ENCODE results near the gene IFITM10.

Gene IFITM10

GRCh38 chr11:1705126-1706052 lies 45.0 kb downstream of the IFITM10 start:
- ATAC-seq: no peak
- TF ChIP-seq ZNF8 (CRISPR knock-in tag; IDR thresholded peaks at IDR 0.05) (no peak), OSR1 (CRISPR knock-in tag; IDR thresholded peaks at IDR 0.05) (no peak), ESRRG (CRISPR knock-in tag; IDR thresholded peaks at IDR 0.05) (no peak), PPARA (CRISPR knock-in tag; IDR thresholded peaks at IDR 0.05; ENCODE audit: borderline replicate concordance) (no peak), CSRNP3 (CRISPR knock-in tag; IDR thresholded peaks at IDR 0.05) (no peak), ZFP3 (CRISPR knock-in tag; IDR thresholded peaks at IDR 0.05) (no peak), ZC3H10 (CRISPR knock-in tag; IDR thresholded peaks at IDR 0.05) (no peak), GLIS3 (CRISPR knock-in tag; IDR thresholded peaks at IDR 0.05) (no peak), ISL1 (CRISPR knock-in tag; IDR thresholded peaks at IDR 0.05) (no peak), TSHZ2 (CRISPR knock-in tag; IDR thresholded peaks at IDR 0.05) (no peak), POU6F1 (CRISPR knock-in tag; IDR thresholded peaks at IDR 0.05; ENCODE audit: borderline replicate concordance, low read depth) (no peak), TCF4 (CRISPR knock-in tag; IDR thresholded peaks at IDR 0.05; ENCODE audit: borderline replicate concordance) (no peak), ZFP30 (CRISPR knock-in tag; IDR thresholded peaks at IDR 0.05) (no peak), PATZ1 (CRISPR knock-in tag; IDR thresholded peaks at IDR 0.05; ENCODE audit: borderline replicate concordance) (no peak), CREB5 (CRISPR knock-in tag; IDR thresholded peaks at IDR 0.05; ENCODE audit: low read depth) (no peak), BACH2 (CRISPR knock-in tag; IDR thresholded peaks at IDR 0.05; ENCODE audit: borderline replicate concordance) (no peak), ZNF565 (CRISPR knock-in tag; conservative IDR thresholded peaks at IDR 0.05; ENCODE audit: low read depth) (no peak), ARNTL (CRISPR knock-in tag; IDR thresholded peaks at IDR 0.05; ENCODE audit: borderline replicate concordance, low read depth) (no peak)

- no peak for ATAC-seq
- TF ChIP-seq CSRNP3 (CRISPR knock-in tag; IDR thresholded peaks at IDR 0.05) (no peak), ZFP30 (CRISPR knock-in tag; IDR thresholded peaks at IDR 0.05) (no peak), ZNF565 (CRISPR knock-in tag; conservative IDR thresholded peaks at IDR 0.05; ENCODE audit: low read depth) (no peak), ZNF70 (CRISPR knock-in tag; IDR thresholded peaks at IDR 0.05) (no peak), BACH2 (CRISPR knock-in tag; IDR thresholded peaks at IDR 0.05; ENCODE audit: borderline replicate concordance) (no peak), TSHZ2 (CRISPR knock-in tag; IDR thresholded peaks at IDR 0.05) (no peak), ISL1 (CRISPR knock-in tag; IDR thresholded peaks at IDR 0.05) (no peak), CSDC2 (CRISPR knock-in tag; IDR thresholded peaks at IDR 0.05) (no peak), GLIS3 (CRISPR knock-in tag; IDR thresholded peaks at IDR 0.05) (no peak), TOX (CRISPR knock-in tag; IDR thresholded peaks at IDR 0.05; ENCODE audit: borderline replicate concordance) (no peak), ESRRG (CRISPR knock-in tag; IDR thresholded peaks at IDR 0.05) (no peak), TCF4 (CRISPR knock-in tag; IDR thresholded peaks at IDR 0.05; ENCODE audit: borderline replicate concordance) (no peak), ARNTL (CRISPR knock-in tag; IDR thresholded peaks at IDR 0.05; ENCODE audit: borderline replicate concordance, low read depth) (no peak), ZFP3 (CRISPR knock-in tag; IDR thresholded peaks at IDR 0.05) (no peak), RARB (CRISPR knock-in tag; IDR thresholded peaks at IDR 0.05) (no peak)
Measured at GRCh38 chr11:1703146-1703545, 47.2 kb downstream of the IFITM10 start.
